ENCODE results near the gene LCNL1. TPM values are rescaled to one million over a fixed set of nuclear protein-coding genes. Genes with fewer than 3 reads are reported as not detected.

The LCNL1 gene
- total and polyA plus RNA-seq, 2 of the 13 experiments (the other 11 are each of a cell fraction or from before 2014, with no cell fraction given), result not detected

DNA sequence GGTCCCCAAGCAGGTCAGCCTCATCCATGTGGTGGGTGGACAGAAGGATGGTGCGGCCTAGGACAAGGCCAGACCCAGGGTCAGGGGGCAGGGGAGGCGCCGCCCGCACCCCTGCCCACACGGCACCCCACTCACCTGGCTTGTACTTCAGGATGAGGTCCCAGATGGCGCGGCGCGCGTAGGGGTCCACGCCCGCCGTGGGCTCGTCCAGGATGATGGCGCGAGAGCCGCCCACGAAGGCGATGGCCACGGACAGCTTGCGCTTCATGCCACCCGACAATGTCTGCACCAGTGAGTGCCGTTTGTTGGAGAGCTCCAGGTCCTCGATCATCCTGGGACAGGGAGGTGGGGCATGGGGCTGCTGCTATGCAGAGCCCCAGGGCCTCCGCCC, 32.7 kb downstream of the LCNL1 start:
- no TSS peak for BruUV-seq (replicated peaks)
- in situ Hi-C loops (cut with HindIII; ENCODE audit: extremely low pct_ligation_motif_present, low pct_unique_long_range_greater_than_20kb), result no loop called here

DNA sequence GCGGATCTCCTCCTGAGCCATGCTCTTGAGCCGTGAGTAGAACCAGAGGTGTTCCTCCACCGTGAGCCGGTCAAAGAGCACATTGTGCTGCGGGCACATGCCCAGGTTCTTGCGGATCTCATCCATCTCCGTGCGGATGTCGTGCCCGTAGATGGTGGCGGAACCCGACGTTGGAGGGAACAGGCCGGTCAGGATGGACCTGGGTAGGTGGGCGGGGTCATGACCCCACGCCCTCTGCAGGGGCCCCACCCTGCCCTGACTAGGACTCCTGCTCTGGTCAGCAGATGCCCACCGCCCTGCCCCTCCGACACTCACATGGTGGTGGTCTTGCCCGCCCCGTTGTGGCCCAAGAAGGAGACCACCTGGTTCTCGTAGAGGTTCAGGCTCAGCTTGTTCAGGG, 33.2 kb downstream of the LCNL1 start:
- no peak for FAIRE-seq
- no peak overlapping the region for H3K4me3 ChIP-seq (replicated peaks in 1 of 3; ENCODE audit: insufficient read depth in 1 of 3, low read depth in 2 of 3, low read length in 3 of 3)
- no peak overlapping the region for H3K9ac ChIP-seq (ENCODE audit: insufficient read depth, low read depth, low read length)
- H3K4me2 ChIP-seq (ENCODE audit: low read depth, low read length), result no peak overlapping the region
- no peak for TF ChIP-seq CC2D1A (CRISPR knock-in tag; IDR thresholded peaks at IDR 0.05)
- no peak for TF ChIP-seq RFX1 (IDR thresholded peaks at IDR 0.05)
- no peak for ATAC-seq
- H3K36me3 ChIP-seq (replicated peaks in 1 of 2; ENCODE audit: control insufficient read depth in 1 of 2, insufficient read depth in 2 of 2, low read length in 2 of 2), result peaks cover 1 to 2% of the 10 kb centered on the region in 2 experiments; a peak in 1 of 5 replicates
- in situ Hi-C loops (cut with HindIII; ENCODE audit: extremely low pct_ligation_motif_present, low pct_unique_long_range_greater_than_20kb) (no loop called here), intact Hi-C loops (cut with micrococcal nuclease; ENCODE audit: unreplicated experiment) (no loop called here)
- ChIA-PET CTCF (ENCODE audit: low intra/inter-chr PET ratio, low total read pairs) (no interaction called here), POLR2A (no interaction called here)
- no peak for DNase-seq (ENCODE audit: low spot score)
- H3K79me2 ChIP-seq (ENCODE audit: insufficient read depth, low read length), result no peaks in the 10 kb centered on the region
- H3K27ac ChIP-seq (ENCODE audit: extremely low read length, insufficient read depth, low read length), result no peak overlapping the region
- no TSS peak for BruUV-seq (replicated peaks)
- H2AFZ ChIP-seq (ENCODE audit: low read length), result no peak overlapping the region
- no peaks in the 10 kb centered on the region for H3K9me3 ChIP-seq (ENCODE audit: low read length)
- H3K4me1 ChIP-seq (ENCODE audit: insufficient read depth, low read length), result no peaks in the 10 kb centered on the region
- H3K27me3 ChIP-seq (ENCODE audit: control insufficient read depth in 1 of 2, insufficient read depth in 2 of 2, low read length in 2 of 2), result no peaks in the 10 kb centered on the region
- WGBS (ENCODE audit: low lambda C conversion rate), result 92% methylated on average over 14 of the region's 21 CpGs
- no peaks in the 10 kb centered on the region for H4K20me1 ChIP-seq (ENCODE audit: insufficient read depth, low read length)

More for the DNA sequence above, 32.7 kb downstream of the LCNL1 start:
- intact Hi-C loops (cut with micrococcal nuclease; ENCODE audit: unreplicated experiment), result no loop called here
- H3K4me1 ChIP-seq (ENCODE audit: insufficient read depth, low read length), result no peaks in the 10 kb centered on the region
- H3K27me3 ChIP-seq (ENCODE audit: control insufficient read depth in 1 of 2, insufficient read depth in 2 of 2, low read length in 2 of 2), result no peaks in the 10 kb centered on the region
- FAIRE-seq (no peak), ATAC-seq (no peak), DNase-seq (ENCODE audit: low spot score) (no peak)
- no peak overlapping the region for H3K4me3 ChIP-seq (replicated peaks in 1 of 3; ENCODE audit: insufficient read depth in 1 of 3, low read depth in 2 of 3, low read length in 3 of 3)
- H2AFZ ChIP-seq (ENCODE audit: low read length), result no peak overlapping the region
- H3K36me3 ChIP-seq (replicated peaks in 1 of 2; ENCODE audit: control insufficient read depth in 1 of 2, insufficient read depth in 2 of 2, low read length in 2 of 2), result peaks cover 1 to 2% of the 10 kb centered on the region in 2 experiments; a peak in 1 of 5 replicates
- H4K20me1 ChIP-seq (ENCODE audit: insufficient read depth, low read length), result no peaks in the 10 kb centered on the region
- H3K9ac ChIP-seq (ENCODE audit: insufficient read depth, low read depth, low read length), result no peak overlapping the region
- H3K79me2 ChIP-seq (ENCODE audit: insufficient read depth, low read length), result no peaks in the 10 kb centered on the region
- 96% methylated on average over 12 of the region's 25 CpGs for WGBS (ENCODE audit: low lambda C conversion rate)
- CTCF ChIA-PET (ENCODE audit: low intra/inter-chr PET ratio, low total read pairs), result no interaction called here
- no peak overlapping the region for H3K4me2 ChIP-seq (ENCODE audit: low read depth, low read length)
- no peaks in the 10 kb centered on the region for H3K9me3 ChIP-seq (ENCODE audit: low read length)
- POLR2A ChIA-PET, result no interaction called here
- TF ChIP-seq MBD4 (IDR thresholded peaks at IDR 0.05; ENCODE audit: borderline replicate concordance, low read length) (no peak), FOXK2 (IDR thresholded peaks at IDR 0.05) (no peak), ZNF484 (CRISPR knock-in tag; IDR thresholded peaks at IDR 0.05; ENCODE audit: borderline replicate concordance, low read depth) (no peak)
- H3K27ac ChIP-seq (ENCODE audit: extremely low read length, insufficient read depth, low read length), result no peak overlapping the region
